Left ventricle myocardium inferior (tissue), 1 donor: ENCODE measurements around the gene CSE1L. TPM values are rescaled to one million over a fixed set of nuclear protein-coding genes. Genes with fewer than 3 reads are reported as not detected.

Experiments used
- DNase-seq: peaks from one replicate; pipeline ENCODE4 v3.0.0-alpha.2; 2020
- H3K27ac ChIP-seq: fragments of 200-600 bp; replicated peaks from 2 replicates; pipeline ENCODE4 v1.8.0; 2021
- H3K27me3 ChIP-seq: fragments of 200-600 bp; 2 replicates; pipeline ENCODE4 v1.8.0; 2021; ENCODE audit warnings: low read depth
- H3K36me3 ChIP-seq: fragments of 200-600 bp; 2 replicates; pipeline ENCODE4 v1.8.0; 2021
- H3K4me1 ChIP-seq: fragments of 200-600 bp; 2 replicates; pipeline ENCODE4 v1.8.0; 2021
- H3K4me3 ChIP-seq: fragments of 200-600 bp; 2 replicates; pipeline ENCODE4 v1.8.0; 2021; ENCODE audit warnings: mild to moderate bottlenecking, moderate library complexity
- H3K9me3 ChIP-seq: fragments of 200-600 bp; replicated peaks from 2 replicates; pipeline ENCODE4 v1.8.0; 2021
- intact Hi-C: fragments of 100-400 bp; cut with micrococcal nuclease; formaldehyde crosslinking; loops from one replicate; pipeline ENCODE4 v1.11.0; 2022
- total RNA-seq: library from RNA; stranded (reverse); fragmentation: NEBNext Ultra II Directional; extraction: Animal tissue kit (Norgen Biotek cat#: 25700); gene quantifications from one replicate; pipeline ENCODE4 v1.2.1, GENCODE V29; 2021
- TF ChIP-seq, protein P1 (sequence below): fragments of 200-600 bp; IDR thresholded peaks from 2 replicates; pipeline ENCODE4 v1.8.0; 2021; ENCODE audit warnings: antibody characterized with exemption, mild to moderate bottlenecking, borderline replicate concordance
- donor health status: DM: no; HTN: yes; CAD: no; lungs with severe emphysema.

The CSE1L gene
- total RNA-seq, 1 donor from 2014 or later = 38.2 TPM

DNA sequence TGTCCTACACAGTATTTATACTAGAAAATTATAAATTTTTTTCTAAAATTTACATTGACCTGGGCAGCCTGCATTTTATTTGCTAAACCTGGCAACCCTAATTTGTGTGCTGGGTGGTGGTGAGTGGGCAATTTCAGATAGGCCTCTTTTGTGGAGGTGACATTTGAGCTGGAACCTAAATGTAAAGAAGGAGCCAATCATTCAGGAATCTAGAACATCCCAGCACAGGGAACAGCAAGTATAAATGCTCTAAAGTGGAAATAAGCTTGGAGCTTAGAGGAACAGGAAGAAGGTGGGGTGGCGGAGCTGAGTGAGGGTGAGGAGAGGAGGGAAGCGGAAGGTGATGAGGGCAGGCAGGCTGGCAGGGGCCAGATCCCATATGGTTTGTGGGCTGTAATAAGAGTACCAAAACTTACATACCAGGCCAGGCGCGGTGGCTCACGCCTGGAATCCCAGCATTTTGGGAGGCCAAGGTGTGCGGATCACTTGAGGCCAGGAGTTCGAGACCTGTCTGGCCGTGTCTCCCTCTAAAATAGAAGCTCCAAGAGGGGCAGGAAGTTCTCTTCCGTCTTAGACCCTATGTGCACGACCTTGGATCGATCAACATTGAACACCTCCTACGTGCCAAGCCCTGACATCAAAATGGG is 549 bp upstream of the CSE1L start:
- H3K27me3 ChIP-seq = no peaks in the 10 kb centered on the region
- intact Hi-C loops = no loop called here
- H3K4me1 ChIP-seq = peaks cover 37% of the 10 kb centered on the region
- peak overlapping the region; percentile 100 for H3K4me3 ChIP-seq
- H3K36me3 ChIP-seq = no peaks in the 10 kb centered on the region
- peak overlapping the region; percentile 97 for H3K27ac ChIP-seq
- TF ChIP-seq, protein P1, sequence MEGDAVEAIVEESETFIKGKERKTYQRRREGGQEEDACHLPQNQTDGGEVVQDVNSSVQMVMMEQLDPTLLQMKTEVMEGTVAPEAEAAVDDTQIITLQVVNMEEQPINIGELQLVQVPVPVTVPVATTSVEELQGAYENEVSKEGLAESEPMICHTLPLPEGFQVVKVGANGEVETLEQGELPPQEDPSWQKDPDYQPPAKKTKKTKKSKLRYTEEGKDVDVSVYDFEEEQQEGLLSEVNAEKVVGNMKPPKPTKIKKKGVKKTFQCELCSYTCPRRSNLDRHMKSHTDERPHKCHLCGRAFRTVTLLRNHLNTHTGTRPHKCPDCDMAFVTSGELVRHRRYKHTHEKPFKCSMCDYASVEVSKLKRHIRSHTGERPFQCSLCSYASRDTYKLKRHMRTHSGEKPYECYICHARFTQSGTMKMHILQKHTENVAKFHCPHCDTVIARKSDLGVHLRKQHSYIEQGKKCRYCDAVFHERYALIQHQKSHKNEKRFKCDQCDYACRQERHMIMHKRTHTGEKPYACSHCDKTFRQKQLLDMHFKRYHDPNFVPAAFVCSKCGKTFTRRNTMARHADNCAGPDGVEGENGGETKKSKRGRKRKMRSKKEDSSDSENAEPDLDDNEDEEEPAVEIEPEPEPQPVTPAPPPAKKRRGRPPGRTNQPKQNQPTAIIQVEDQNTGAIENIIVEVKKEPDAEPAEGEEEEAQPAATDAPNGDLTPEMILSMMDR = no peak
- peak; percentile 44 for DNase-seq
- no peaks in the 10 kb centered on the region for H3K9me3 ChIP-seq

DNA sequence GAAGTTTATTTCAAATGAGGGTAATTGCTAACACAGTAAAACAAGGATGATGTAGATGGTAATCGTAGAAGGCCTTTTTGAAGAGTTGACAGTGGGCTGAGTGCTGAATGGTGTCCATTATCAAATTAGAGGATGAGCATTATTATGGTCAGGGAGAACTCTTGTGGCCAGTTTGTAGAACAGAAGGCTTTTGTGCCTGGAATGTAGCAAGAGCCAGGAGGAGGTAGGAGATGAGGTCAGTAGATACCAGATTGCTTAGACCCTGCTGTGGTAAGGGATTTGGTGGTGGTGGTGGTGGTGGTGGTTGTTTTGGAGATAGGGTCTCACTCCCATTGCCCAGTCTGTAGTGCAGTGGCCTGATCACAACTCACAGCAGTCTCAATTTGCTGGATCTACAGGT is 6.2 kb downstream of the CSE1L start:
- TF ChIP-seq, protein P1 = no peak
- Histone ChIP-seq H3K4me3 (no peak overlapping the region), H3K27me3 (no peaks in the 10 kb centered on the region), H3K4me1 (peaks cover 33% of the 10 kb centered on the region), H3K9me3 (no peaks in the 10 kb centered on the region), H3K36me3 (no peaks in the 10 kb centered on the region), H3K27ac (no peak overlapping the region)
- intact Hi-C loops = no loop called here
- DNase-seq = no peak

DNA sequence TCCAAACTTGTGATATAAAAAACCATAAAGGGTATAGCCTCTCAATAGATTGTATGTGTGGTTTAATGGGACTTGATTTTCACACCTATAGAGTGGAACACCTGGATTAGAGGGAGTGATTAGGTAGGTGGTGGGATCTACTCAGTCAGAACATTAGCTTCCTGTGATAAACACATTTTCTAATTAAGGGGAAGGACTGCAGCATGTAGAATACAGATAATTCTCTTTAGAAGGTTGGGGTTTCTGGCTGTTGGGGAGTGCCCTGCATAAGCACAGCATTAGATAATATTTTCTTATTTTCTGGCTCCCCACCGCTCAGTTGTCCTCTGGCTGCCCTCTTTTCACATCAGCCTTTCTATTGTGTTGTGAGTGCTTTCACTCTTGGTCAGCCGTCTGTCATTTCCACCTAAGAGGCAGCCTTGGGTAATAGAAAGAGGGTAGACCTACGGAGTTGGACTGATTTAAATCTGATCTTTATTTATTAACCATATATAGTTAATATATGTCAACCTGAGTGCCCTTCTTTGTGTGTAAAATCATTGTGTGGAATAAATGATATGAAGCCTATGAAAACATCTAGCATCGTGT is 8.0 kb downstream of the CSE1L start:
- H3K9me3 ChIP-seq = no peaks in the 10 kb centered on the region
- intact Hi-C loops = no loop called here
- DNase-seq = no peak
- peaks cover 19% of the 10 kb centered on the region for H3K4me1 ChIP-seq
- H3K36me3 ChIP-seq = peaks cover 8% of the 10 kb centered on the region
- H3K27me3 ChIP-seq = no peaks in the 10 kb centered on the region
- no peak overlapping the region for H3K27ac ChIP-seq
- no peak overlapping the region for H3K4me3 ChIP-seq
- TF ChIP-seq, protein P1 = no peak

DNA sequence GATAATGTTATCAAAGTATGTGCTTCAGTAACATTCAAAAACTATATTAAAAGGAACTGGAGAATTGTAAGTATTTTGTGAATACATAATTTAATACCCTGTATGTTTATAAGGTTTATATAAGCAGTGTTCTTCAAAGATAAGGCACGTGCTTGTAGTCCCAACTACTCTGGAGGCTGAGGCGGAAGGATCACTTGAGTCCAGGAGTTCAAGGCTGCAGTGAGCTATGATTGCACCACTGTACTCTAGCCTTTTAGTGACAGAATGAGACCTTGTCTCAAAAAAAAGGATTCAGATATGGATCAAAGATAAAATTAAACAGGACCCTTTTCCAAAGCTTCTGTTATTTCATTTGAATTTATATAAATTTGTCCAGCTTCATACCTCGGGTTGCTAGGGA is 17.2 kb downstream of the CSE1L start:
- TF ChIP-seq, protein P1 = no peak

GRCh38 chr20:49074521-49074920 is 28.4 kb downstream of the CSE1L start:
- TF ChIP-seq, protein P1 = no peak
- no peaks in the 10 kb centered on the region for H3K9me3 ChIP-seq
- intact Hi-C loops = no loop called here
- no peak for DNase-seq
- no peak overlapping the region for H3K27ac ChIP-seq
- peaks cover 90% of the 10 kb centered on the region for H3K36me3 ChIP-seq
- H3K4me3 ChIP-seq = no peak overlapping the region
- H3K4me1 ChIP-seq = no peaks in the 10 kb centered on the region
- no peaks in the 10 kb centered on the region for H3K27me3 ChIP-seq

More for the DNA sequence above, 17.2 kb downstream of the CSE1L start:
- H3K27me3 ChIP-seq = no peaks in the 10 kb centered on the region
- DNase-seq = no peak
- H3K27ac ChIP-seq = no peak overlapping the region
- no peak overlapping the region for H3K4me3 ChIP-seq
- H3K4me1 ChIP-seq = no peaks in the 10 kb centered on the region
- H3K9me3 ChIP-seq = no peaks in the 10 kb centered on the region
- H3K36me3 ChIP-seq = peaks cover 71% of the 10 kb centered on the region
- intact Hi-C loops = no loop called here
